Astrocyte (in vitro differentiated cells and primary cell): ENCODE results near the gene AGAP5.
"Not testable (repeated sequence)": the region's sequence is repeated elsewhere in the genome, so short reads cannot be mapped to it uniquely, and the experiment has no call there.

Source experiments
- CTCF ChIP-seq: IDR thresholded peaks from 2 replicates; pipeline ENCODE4 v1.5.1; 2011; ENCODE audit warnings: low read depth, mild to moderate bottlenecking, inconsistent platforms, low read length, moderate library complexity; ENCODE audit not compliant: insufficient read depth
- EZH2 ChIP-seq: IDR thresholded peaks from 2 replicates; pipeline ENCODE4 v1.6.1; 2012; ENCODE audit warnings: mild to moderate bottlenecking, low read length, inconsistent platforms; ENCODE audit not compliant: insufficient read depth

- TF ChIP-seq CTCF, EZH2: not testable (repeated sequence)
These were observed 7.7 kb upstream of the AGAP5 start for GRCh38 chr10:73705506-73706072.
